NB4 (cell line): ENCODE results near the gene HSP90AB1.

ENCODE experiments used
- DNase-seq: peaks from one replicate; pipeline ENCODE4 v3.0.0; 2010; ENCODE audit warnings: low read depth
- H3K4me3 ChIP-seq: one replicate; pipeline ENCODE4 v1.5.1; 2011; ENCODE audit warnings: mild to moderate bottlenecking, low read depth, low read length, moderate library complexity
- CTCF ChIP-seq: IDR thresholded peaks from one replicate; pipeline ENCODE4 v1.5.1; 2012; ENCODE audit warnings: low read depth, low read length
- MAX ChIP-seq: IDR thresholded peaks from 2 replicates; pipeline ENCODE4 v1.6.1; 2011; ENCODE audit warnings: low read depth, low read length
- MYC ChIP-seq: IDR thresholded peaks from 2 replicates; pipeline ENCODE4 v1.6.1; 2011; ENCODE audit warnings: low read depth, low read length
- POLR2A ChIP-seq: IDR thresholded peaks from 2 replicates; pipeline ENCODE4 v1.6.1; 2011; ENCODE audit warnings: mild to moderate bottlenecking; ENCODE audit not compliant: insufficient read length; ENCODE audit errors: extremely low read depth

The HSP90AB1 gene

DNA sequence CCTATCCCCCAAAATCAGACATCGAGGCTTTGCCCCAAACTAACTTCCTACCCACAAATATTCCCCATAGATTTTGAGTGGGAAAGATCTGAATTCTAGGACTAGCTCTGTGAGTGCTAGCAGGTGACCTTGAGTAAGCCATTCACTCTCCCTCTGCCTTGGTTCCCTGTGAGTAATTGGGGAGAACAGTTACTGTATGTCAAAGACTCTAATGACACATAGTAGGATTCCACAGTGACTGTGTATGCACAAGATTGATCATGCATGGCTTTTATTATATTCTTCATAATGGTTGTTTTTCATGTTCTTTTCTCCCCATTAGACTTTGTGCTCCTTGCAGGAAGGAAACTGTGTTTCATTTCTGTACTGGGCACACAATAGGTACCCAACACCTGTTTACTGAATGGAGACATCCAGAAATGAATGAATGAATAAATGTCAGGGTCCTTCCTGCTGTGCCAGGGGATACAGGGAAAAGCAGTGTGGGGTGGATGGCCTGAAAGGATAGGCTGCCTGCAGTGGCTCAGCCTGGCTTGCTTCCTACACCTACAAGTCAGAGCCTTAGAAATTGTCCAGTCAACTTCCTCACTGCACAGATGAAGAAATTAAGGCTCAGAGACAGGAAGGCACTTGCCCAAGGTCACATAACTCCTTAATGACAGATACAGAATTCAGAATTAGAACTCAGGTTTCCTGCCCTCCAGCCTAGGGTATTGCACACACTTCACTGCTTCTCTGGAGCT is 22.4 kb downstream of the HSP90AB1 start:
- TF ChIP-seq MAX: no peak
- no peak for DNase-seq
- H3K4me3 ChIP-seq: no peak overlapping the region

DNA sequence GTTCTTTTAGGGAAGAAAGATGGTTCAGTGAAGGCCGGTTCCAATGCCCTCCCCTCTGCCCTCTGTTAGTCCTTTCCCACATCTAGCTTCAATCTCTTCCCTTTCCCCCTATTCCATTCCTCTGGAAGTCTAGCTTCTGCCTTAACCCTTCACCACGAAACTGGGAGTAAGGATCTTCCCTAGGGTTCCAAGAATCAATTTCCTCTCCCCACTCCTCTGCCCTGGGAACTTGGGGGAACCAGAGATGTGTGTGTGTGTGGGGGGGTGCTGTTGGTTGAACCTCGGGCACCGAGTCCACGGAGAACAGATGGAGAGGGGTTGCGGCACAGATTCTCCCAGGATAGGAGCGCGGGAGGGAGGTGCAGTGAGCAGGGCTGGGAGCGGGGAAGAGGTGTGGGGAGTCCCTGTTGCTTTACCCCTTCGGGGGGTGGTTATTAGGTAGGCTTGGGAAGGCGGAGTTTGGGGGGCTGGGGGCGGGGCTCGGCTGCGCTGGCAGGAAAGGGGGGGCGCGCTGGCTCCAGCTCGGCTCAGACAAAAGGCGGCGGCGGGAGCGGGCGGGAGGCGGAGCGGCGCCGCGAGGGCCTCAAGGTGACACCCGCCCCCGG is 23.1 kb downstream of the HSP90AB1 start, which contains the start of gene TMEM151B:
TSS of gene TMEM151B (plus strand) at position 530 of the 605 bp plus-strand sequence. CDS start 293 bp downstream, outside the sequence.
- TF ChIP-seq POLR2A (no peak), MAX (no peak), CTCF (no peak), MYC (no peak)
- H3K4me3 ChIP-seq: no peak within 1 kb of the TSS
- DNase-seq: no peak

DNA sequence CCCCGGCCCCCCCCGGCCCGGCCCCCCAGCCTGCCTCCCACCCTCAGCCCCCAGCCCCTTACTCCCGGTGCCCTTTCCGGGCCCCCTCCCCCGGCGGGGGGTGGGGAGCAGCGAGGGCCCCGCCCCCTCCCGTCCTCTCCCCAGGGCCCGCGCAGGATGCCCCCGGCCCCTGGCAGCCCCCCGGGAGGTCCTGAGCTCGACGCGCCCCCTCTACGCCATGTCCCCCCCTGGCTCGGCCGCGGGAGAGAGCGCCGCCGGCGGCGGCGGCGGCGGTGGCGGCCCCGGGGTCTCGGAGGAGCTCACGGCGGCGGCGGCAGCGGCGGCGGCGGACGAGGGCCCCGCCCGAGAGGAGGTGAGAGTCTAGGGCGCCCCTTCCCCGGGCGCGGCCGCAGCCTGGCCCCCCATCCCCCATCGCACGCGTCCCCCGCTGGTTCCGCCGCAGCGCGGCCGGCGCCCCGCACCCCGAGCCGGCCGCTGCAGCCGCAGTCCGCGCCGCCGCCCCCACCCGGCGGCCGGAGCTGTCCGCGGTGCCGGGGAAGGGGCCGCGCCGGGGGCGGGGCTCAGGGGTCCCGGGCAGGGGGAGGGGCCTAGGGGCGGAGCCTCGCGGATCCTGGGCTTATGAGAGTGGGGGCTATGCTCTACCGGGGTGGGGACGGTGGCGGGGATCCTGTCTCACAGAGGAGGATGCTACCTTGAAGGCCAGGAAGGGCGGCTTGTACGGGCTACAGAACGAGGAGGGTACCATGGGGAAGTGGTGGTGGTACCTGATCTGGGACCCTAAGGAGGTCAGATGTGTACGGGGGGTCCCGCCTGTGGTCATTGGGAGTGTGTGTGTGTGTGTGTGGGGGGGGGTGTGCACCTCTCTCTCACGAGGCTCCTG is 23.9 kb downstream of the HSP90AB1 start:
- no peak for DNase-seq
- no peak overlapping the region for H3K4me3 ChIP-seq
- TF ChIP-seq MAX: no peak
- TF ChIP-seq CTCF: no peak
- TF ChIP-seq POLR2A: no peak
- no peak for TF ChIP-seq MYC

DNA sequence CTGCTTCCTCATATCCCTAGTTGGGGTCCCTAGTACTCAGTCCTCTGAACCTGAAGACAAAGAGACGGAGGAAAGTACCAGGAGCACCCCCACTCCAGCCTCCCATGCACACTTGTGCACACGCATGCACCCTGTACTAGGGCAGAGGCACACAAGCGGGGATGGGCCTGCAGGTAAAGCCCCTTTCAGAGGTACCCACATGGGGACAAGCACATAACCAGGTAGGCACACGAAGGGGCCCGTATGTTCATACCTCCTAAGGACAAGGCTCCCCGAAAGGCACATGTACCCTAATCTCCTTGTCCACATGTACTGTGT is 24.5 kb downstream of the HSP90AB1 start:
- no peak overlapping the region for H3K4me3 ChIP-seq
- TF ChIP-seq MAX (no peak), CTCF (no peak), MYC (no peak)
- no peak for DNase-seq

- no peak for DNase-seq
- no peak overlapping the region for H3K4me3 ChIP-seq
- TF ChIP-seq CTCF (no peak), MAX (no peak), MYC (no peak), POLR2A (no peak)
Observed at GRCh38 chr6:44271914-44272313, 25.0 kb downstream of the HSP90AB1 start.

DNA sequence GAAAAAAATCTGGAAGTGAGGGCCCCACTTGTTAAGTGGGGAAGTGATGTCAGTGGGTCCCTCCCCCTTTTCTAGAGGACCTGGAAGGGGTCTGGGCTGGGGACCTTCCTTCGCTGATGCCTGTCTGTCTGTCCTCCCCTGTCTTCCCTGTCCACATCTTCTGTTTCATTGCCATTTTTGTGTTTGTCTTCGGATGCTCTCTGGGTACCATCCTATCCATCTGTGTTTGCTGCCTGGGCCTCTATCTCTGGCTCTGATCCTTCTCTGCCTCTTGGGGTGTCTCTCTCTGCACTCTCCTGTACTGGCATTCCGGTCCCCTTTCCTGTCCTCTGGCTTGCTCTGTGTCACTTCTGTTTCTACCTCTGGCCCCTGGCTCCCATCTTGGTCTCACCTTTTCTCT is 25.6 kb downstream of the HSP90AB1 start:
- H3K4me3 ChIP-seq: no peak overlapping the region
- DNase-seq: no peak
- TF ChIP-seq MYC: no peak
- no peak for TF ChIP-seq CTCF
- TF ChIP-seq MAX: no peak
- TF ChIP-seq POLR2A: no peak
